Ishikawa (cell line): ENCODE measurements around the gene FCAMR.

ENCODE experiments used
- RAD21 ChIP-seq: IDR thresholded peaks from 2 replicates; pipeline ENCODE4 v1.6.1; 2012; ENCODE audit warnings: low read depth
- TAF1 ChIP-seq: IDR thresholded peaks from 2 replicates; pipeline ENCODE4 v1.6.1; 2012; ENCODE audit warnings: low read depth, mild to moderate bottlenecking
- TF ChIP-seq, protein P1 (sequence below): IDR thresholded peaks from 2 replicates; pipeline ENCODE4 v1.6.1; 2012

DNA sequence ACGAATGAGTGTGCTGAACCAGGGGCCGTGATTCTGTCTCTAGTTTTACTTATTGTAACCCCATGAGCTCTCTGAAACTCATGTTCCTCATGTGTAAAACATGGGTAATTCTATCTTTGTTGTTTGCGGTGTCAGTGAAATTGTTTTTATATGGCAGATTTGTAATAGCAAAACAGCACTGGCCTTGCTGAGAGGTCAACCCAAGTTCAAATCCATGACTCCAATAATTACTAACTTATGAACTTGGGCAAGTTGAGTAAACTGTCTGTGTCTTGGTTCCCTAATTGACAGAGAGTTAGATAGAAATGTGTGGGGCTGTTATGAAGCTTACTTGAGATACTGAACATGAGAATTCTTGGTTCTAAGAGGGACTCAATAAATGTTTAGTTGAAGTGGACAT lies 44.5 kb upstream of the FCAMR start:
- TF ChIP-seq, protein P1, sequence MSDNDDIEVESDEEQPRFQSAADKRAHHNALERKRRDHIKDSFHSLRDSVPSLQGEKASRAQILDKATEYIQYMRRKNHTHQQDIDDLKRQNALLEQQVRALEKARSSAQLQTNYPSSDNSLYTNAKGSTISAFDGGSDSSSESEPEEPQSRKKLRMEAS, result no peak
- TF ChIP-seq TAF1, result no peak
- no peak for TF ChIP-seq RAD21
